ENCODE data around the gene FHIT.

The FHIT gene

DNA sequence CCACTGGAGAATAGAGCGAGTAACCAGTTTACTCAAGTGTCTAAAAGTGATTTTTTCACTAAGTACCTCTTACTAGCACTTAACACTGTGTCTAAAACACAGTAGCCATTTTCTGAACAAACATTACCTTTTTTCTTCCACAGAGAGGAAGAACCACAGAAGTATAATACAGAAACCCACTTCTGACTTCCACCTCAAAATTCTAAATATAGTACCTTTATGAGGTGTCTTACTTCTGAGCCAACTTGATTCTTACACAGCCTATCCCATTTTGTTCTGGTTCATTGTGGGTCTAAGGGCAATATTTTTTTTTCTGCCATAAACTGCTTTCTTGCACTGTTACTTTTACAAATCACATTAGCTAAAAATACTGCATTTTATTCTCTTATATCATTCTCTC lies 821.0 kb downstream of the FHIT start:
- DNase-seq = no peak

DNA sequence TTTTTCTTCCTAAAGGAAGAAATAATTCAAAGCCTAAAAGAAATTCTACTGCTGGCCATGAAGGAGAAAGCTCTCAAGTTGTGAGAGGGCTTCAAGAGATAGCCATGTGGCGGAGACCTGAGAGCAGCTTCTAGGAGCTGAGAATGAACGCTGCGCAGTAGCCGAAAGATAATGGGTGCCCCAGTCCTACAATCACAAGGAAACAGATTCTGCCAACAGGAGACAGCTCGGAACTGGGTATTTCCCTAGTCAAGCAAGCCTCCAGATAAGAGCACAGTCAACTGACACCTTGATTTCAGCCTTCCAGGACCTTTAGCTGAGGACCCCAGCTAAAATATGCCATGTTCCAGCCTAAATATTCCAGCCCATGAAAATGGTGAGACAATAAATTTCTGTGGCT lies 824.1 kb downstream of the FHIT start:
- no peak for DNase-seq

DNA sequence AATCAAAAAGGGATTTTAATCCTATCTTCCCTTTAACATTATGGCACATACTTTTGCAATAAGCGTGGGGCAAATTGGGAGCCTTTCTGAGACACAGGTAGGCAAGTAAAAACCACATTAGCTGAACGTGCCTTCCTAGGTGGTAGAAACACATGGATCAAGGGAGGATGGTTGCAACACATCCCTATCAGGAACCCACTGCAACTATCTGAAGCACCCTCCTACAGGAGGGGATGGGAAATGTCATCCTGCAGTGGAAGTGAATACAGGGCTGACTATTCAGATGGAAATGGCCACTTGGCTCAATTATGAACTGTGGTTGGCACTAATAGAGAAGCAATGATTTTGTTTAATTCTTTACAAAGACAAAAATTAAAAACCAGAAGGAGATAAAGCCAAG lies 826.3 kb downstream of the FHIT start:
- no peak for DNase-seq

DNA sequence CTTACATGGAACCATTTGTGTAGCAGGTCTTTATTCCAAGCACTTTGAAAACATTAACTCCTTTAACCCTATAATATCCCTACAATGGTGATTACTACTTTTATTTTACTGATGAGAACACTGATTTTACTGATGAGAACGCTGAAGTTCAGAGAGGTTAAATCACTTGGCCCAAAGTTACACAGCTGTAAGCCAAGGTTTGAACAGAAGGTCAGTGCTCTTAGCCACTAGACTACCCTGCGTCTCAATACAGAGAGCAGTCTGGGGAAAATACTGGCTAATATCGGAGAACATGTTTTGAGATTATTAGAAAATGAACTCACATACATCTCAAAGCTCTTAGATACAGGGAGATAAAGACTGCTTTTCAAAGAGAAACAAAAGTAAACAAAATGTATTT lies 827.2 kb downstream of the FHIT start:
- no peak for DNase-seq

DNA sequence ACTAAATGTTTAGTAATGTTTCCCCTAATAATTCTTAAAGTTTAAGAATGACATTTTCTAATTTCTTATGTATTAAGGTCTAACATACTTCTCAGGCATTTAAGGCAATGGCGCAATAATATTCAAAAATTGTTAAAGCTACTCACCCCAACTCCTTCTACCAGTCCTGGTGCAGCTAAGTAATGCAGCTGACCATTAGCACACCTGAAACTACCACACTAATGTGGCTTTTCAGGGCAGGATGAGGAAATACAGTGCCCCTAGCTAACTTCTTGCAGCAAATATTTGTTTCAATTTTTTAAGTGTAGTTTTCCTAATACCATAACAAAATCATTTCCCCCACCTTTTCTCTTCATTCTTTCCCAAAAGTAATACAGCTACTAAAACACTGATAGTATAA lies 827.7 kb downstream of the FHIT start:
- no peak for DNase-seq

DNA sequence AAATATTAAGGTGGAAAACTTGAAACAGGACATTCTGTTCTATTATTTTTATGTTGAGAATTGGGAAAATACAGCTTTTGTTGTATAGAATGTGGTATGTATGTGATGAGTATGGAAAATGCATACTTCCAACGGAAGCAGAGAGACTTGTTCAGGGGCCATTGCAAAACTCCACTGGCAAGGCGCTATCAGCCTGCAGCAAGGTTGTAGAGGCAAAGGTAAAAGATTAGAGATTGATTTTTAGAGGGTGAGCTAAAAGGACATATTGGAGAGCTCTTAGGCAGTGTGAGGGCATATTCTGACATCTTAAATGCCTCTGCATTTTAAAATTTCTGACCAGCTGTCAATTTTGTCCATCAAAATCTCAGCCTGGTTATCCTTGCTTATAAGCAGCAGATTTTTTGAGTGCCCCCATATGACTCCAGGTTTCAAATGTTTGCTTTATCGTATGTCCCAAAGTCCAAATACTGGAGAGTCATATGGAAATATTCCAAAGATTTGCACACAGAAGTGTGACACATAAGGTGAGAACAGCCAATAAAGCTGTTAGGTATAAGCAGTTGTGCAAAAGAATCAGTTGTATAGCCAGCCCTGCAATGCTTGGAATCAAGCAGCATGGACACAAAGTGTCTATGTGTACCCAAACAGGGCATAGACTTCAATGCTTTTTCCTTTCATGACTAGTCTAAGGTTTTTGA lies 829.4 kb downstream of the FHIT start:
- no peak for DNase-seq

DNA sequence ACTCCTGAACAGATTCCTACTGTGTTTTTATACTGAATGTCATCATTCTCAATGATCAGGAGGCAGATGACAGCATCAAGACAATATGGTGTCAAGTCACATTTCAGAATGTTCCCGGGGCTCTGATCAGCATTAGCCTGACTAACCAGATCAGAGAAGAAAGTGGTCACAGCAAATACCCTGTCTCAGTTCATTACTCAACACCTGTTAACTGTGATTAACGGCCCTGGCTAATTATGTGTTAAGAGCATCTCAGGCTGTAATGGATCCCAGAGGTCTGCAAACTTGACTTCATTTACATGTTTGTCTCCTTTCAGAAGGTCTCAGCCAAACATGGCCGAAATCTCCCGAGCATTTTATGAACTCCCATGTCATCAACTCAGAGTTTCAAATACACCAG lies 833.7 kb downstream of the FHIT start:
- DNase-seq = no peak

DNA sequence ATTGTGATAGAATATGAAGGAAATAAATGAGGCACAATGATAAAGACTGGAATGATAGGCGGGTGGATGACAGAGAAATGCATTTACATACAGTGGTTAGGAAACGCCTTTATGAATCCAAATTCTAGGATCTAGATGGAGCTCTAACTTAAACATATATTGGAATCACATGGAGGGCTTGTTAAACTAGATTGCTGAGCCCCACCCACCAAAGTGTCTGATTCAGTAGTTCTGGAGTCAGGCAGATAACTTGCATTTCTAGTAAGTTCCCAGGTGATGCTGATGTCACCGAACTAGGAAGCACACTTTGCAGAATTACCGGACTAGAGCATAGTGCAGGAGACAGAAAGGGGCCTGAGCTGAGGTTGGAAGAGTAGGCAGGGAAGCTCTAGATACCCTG lies 837.2 kb downstream of the FHIT start:
- DNase-seq = no peak

DNA sequence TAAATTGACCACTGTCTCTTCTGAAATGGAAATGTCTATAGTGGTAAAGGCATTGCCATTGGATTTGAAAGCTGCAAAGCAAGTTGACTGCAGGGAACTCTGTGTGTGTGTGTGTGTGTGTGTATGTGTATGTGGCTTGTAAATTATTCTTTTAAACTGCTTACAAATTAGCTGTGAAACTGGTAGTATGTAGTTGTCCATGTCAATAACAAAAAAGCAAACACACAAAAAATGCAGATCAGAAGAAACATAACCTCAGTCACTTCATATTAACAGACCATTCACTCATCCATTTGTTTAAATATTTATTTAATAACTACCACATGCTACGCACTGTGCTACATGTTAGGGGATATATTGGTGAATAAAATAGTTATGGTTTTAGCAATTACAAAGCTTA lies 837.7 kb downstream of the FHIT start:
- DNase-seq = no peak

DNA sequence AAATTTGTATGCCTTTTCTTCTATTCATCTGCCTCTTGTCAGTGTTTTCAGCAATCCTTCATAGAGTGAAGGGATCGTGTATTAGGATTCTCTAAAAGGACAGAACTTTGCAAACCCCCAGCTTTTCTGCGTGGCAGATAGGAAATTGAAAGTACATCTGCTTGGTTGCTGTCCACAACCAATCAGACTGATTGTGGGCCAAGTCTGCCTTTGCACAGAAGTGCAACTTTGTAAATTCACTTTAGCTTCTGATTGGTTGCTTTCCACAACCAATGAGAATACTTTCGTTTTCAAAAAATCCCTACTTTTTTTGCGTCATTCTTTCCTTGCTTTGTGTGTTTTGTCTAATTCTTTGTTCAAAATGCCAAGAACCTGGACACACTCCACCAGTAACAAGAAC lies 847.4 kb downstream of the FHIT start:
- DNase-seq = no peak

DNA sequence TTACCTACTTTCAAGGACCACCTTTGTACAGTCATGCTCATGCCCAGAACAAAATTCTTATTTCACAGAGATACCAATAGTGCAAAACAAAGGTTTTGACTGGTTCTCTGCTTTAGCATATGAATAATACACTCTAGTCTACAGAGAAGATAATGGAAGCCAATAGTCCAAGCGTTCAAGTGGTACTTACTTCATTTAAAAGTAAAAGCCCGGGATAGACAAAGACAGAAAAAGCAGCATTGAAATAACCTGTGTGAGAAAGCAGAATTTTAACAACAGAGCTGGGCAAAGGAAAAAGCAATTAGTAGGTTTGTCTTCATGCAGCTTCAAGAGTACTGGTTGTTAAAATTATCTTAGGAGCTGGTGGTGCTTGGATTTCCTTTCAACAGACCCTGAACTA lies 848.3 kb downstream of the FHIT start:
- DNase-seq = no peak

DNA sequence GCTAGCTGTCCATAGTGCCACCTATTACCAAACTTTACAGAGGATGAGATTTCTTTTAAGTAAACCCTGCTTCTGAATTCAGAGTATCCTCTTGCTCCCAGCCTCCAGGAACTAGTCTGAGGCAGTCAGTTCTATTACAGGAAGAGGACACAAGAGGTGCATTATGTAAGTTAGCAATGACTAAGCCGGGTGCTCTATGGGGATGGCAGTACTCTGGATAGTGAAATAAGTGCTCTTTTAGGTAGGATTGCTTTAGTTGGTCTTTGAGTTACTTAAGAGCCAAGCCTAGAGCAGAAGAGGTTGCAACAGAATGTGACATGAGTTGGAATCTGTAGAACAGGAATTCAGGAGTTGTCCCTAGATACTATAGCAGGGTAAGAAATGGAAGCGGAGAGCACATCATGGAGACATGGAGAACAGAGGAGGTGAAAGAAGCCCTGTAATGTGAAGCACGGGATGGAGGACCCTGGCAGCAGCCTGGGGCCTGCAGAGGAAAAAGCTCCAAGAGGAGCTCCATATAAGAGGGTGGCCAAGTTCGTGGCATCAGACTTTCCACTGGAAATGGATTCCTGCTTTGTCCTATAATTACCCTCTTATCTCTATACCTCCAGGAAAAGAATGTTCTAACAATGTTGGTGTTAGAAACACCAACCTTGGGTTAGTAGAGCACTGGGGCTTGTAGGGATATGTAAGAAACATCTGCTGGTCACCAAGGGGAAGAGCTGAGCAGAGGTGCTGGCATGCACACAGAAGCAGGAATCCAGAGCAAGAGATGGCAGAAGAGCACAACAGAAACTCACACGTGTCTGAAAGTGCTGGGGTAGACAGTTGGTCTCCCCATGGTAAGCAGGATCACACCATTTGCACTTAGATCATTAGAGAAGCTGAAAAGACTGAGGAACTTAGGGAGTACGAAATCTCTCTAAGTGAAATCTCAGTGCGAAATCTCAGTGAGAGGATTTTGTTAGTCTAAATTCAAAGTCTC lies 851.1 kb downstream of the FHIT start:
- DNase-seq = no peak

DNA sequence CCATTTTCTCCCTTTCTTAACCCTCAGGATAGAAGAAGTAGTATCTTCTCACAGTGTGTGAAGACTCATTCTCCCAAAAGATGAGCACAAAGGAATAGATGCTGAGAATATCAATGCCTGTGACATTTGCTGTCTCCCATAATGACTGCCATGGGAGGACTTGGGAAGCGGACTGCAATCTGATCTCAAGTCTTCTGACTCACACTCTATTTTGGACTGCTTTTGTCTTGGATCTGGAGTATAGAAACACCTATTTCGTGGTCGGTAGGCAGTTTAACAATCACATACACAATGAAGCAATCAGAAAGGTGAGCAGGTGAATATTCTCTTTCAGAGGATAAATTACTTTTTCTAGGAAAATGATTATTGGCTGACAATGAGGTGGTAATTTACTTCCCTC lies 852.0 kb downstream of the FHIT start:
- DNase-seq = no peak

DNA sequence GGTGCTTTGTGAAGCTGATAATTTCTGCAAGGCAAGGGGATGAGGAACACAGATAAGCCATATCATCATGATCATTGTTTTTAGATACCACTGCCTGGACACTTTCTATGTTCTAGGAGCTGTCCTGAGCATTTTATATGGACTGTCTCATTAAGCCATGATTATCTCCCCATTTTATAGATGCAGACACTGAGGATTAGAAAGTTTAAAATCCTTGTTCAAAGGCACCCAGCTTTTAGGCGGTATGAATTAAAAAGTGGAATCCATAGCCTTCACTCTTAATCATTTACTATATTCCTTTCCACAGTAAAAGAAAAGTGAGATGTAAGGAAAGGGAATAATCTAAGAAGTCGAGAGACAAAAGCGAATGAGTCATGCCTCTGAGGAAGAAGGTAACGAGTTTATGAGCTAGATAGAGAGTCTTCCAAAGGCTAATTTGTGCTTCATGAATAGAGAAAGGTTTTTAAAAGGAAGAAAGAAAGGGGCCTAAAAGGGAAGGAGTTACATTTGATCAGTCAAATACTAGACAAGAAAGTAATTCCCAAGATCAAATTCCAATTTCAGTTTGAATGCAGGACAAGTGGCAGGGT lies 856.0 kb downstream of the FHIT start:
- no peak for DNase-seq

DNA sequence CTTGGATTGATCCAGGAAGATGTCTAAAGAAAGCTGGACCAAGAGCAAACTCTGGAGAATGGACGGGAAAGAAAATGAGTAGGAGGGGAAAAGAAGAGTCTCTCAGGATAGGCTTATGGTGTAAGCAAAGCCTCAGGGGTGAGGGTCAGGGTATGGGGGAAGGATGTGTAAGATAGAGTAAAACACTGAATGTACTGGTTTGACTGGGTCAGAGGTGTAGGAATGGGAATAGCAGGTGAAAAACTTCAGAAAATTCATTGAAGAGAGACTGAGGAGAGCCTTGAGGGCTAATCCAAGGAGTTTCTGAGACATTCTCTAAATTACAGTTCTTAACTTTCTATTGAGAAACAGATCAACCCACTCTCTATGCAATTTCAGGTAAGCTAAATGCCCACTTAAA lies 857.3 kb downstream of the FHIT start:
- no peak for DNase-seq

DNA sequence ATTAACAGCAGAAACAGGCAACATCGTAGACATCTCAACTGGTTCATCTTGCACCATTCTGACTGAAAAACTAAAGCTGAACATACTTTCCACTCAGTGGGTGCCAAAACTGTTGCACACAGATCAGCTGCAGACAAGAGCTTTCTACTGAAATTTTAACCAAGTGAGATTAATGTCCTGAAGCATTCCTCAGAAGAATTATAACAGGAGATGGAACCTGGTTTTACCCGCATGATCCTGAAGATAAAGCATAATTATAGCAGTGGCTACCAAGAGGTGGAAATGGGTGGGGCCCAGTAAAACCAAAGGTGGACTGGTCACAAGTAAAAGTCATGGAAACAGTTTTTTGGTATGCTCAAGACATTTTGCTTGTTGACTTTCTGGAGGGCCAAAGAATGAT lies 858.8 kb downstream of the FHIT start:
- DNase-seq = no peak

DNA sequence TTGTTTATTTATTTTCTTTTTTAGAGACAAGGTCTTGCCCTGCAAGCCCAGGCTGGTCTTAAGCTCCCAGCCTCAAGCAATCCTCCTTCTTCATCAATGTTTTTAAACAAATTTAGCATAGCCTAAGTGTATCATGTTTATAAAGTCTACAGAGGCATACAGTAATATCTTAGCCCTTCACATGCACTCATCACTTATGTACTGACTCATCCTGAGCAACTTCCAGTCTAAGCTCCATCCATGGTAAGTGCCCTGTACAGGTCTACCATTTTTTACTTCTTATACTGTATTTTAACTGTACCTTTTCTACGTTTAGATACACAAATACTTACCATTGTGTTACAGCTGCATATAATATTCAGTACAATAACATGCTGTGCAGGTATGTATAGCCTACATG lies 860.0 kb downstream of the FHIT start:
- DNase-seq = no peak

DNA sequence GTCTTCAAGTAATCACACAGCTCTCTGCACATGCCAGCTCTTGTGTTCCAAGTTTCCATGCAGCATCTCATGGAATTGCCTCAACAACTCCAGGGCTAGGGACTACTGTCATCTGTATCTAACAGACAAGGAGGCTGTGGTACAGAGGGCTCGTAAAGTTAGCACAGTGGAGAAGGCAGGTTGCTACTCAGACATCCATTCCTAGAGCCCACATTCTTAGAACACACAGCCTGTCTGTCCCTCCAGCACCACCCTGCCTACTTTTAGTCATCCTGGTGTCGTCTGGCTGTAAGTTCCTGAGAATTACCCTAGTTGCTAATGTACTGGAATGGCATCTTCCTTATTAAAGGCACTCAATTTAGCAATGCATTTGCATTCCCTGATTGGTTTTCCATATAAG lies 862.5 kb downstream of the FHIT start:
- DNase-seq = no peak

DNA sequence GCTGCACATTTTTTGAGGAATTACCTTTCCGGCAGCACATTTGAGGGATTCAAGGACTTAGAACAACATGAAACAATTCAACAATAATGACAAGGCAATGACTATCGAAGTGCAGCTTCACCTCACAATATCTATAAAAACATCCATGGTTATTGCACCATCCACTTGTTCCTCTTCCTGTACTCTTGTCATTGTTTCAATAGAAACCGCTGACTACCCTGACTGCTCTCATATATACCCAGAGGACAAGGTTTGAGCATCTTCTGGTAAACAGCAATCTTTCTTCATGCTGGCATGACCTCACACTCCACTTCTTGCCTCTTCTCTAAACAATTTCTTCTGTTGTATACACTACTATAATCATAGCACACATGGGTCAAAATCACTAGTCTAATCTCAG lies 864.9 kb downstream of the FHIT start:
- DNase-seq = no peak

DNA sequence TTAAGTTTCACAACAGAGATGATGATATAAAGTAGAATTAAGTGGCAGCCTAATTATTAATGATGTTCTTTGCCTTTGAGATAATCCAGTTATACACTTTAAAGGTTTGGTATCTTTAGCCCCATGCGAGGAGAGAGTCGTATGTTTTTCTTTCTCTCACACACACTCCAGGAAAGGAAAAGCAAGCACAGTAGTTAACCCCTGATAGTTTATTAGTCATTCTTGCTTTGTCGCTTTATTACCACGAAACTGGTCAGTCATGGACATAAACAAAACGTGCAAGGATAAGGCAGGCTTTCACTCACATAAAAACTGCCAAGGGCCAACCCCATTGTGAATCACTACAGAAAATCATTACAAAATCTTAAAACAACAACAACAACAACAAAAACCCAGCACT lies 866.9 kb downstream of the FHIT start:
- no peak for DNase-seq

DNA sequence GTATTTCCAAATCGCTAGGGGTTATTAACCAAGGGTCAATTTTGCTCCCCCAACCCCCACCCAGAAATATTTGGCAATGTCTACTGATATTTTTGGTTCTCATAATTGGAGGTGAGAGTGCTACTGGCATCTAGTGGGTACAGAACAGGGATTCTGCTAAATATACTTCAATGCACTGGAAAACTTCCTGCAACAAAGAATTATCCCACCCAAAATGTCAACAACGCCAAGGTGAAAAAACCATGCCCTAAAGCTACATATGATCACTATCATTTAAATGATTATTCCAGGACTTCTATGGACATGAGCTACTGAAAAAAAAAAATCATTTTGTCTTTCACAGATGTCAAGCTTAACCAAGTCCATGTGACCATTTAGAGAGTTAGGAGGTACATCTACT lies 867.9 kb downstream of the FHIT start:
- no peak for DNase-seq

DNA sequence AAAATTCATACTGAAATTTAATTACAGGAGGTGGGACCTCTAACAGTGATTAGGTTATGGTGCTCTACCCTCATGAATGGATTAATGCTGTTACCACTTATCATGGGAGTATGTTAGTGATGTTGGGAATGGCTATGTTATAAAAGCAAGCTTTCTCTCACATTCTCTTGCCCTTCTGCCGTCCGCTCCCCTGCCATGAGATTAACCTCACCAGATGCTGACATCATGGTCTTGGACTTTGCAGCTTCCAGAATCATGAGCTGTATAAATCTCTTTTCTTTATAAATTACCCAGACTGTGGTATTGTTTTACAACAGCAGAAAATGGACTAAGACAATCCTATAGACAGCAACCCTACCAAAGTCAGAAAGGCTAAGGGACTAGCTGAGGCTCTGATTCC lies 884.8 kb downstream of the FHIT start:
- no peak for DNase-seq

DNA sequence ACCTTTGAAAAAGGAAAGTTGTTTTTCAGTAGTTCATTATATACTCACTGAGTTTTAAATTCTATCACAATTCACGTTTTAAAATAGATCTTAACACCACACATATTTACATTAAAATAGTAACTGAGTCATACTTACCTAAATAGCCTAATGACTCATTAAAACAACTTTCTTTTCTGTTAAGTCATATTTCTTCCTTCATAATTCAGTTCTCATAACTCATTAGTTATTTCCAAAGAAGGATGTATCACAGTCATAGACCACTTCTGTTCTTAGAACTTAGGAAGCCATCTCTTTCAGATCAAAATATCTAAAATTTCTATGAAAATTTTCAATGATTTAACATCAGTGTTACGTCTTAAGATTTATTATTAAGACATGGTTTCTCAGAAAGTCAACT lies 885.9 kb downstream of the FHIT start:
- no peak for DNase-seq

DNA sequence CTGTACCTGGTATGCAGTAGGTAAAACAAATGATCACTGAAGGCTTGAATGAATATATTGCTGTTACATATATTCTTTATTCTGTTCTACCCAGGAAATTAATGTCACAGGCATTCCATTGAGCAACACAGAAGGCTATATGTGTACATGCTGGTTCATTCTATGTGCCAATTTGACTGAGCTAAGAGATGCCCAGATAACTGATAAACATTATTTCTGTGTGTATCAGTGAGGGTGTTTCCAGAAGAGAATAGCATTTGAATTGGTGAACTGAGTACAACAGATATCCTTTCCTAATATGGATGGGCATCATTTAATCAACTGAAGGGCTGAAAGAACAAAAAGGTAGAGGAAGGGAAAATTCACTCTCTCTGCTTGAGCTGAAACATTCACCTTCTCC lies 886.8 kb downstream of the FHIT start:
- no peak for DNase-seq
